K562 (cell line): ENCODE data around the gene SORT1. TPM values are rescaled to one million over a fixed set of nuclear protein-coding genes. Genes with fewer than 3 reads are reported as not detected.

Experiments
- HDAC2 ChIP-seq: fragments of 450-650 bp; IDR thresholded peaks from 2 replicates; pipeline ENCODE4 v1.6.1; 2016; ENCODE audit warnings: mild to moderate bottlenecking
- KHSRP ChIP-seq: fragments of 450-650 bp; IDR thresholded peaks from 2 replicates; pipeline ENCODE4 v1.6.1; 2017
- MCM3 ChIP-seq: fragments of 450-650 bp; IDR thresholded peaks from 2 replicates; pipeline ENCODE4 v1.6.1; 2016
- NONO ChIP-seq, 2 experiments: fragments of 200-400 bp in 1 of 2; fragments of 450-650 bp in 1 of 2; formaldehyde crosslinking in 1 of 2; IDR thresholded peaks; 2 replicates each; pipeline ENCODE4 v1.6.1; 2017; ENCODE audit warnings: low read depth in 2 of 2, mild to moderate bottlenecking in 2 of 2, moderate library complexity in 2 of 2, low read length in 1 of 2
- ZNF354B ChIP-seq: fragments of 250-450 bp; sonication (Bioruptor Pico); IDR thresholded peaks from 2 replicates; pipeline ENCODE4 v1.4.0; 2020
- ZSCAN32 ChIP-seq: fragments of 450-650 bp; formaldehyde crosslinking; IDR thresholded peaks from 2 replicates; pipeline ENCODE4 v1.4.0; 2020; ENCODE audit warnings: mild to moderate bottlenecking, moderate library complexity
- polyA plus RNA-seq, 8 experiments: library from polyadenylated mRNA; depleted of rRNA in 4 of 8; stranded (reverse) in 5 of 8; unstranded in 3 of 8; fragments of >200 nt; fragmentation: Nextera tagmentation in 2 of 8; fragmentation: Illumina TruSeq in 1 of 8; extraction: Ambion mirVana in 2 of 8; extraction: Trizol in 1 of 8; gene quantifications; 2 replicates each; pipeline versions ENCODE4 v1.2.1 to v1.2.3, GENCODE V29; 2011 to 2014; ENCODE audit warnings: inconsistent platforms in 1 of 8, missing spikeins in 1 of 8
- total RNA-seq, 7 experiments: library from RNA; depleted of rRNA in 6 of 7; stranded (reverse); fragments of >200 nt in 6 of 7; fragmentation: Illumina TruSeq in 2 of 7; extraction: Trizol in 2 of 7; gene quantifications; 2 replicates each; pipeline versions ENCODE4 v1.2.1 to v1.2.3, GENCODE V29; 2011 to 2021; ENCODE audit warnings: low replicate concordance in 1 of 7
- TF ChIP-seq, protein P1 (sequence below), 2 experiments: fragments of 450-650 bp in 1 of 2; IDR thresholded peaks; 2 replicates each; pipeline ENCODE4 v1.6.1; 2011 to 2017; ENCODE audit warnings: low read depth in 2 of 2, antibody characterized with exemption in 1 of 2, borderline replicate concordance in 1 of 2, low read length in 1 of 2, mild to moderate bottlenecking in 1 of 2, mixed read lengths in 1 of 2; ENCODE audit not compliant: control insufficient read depth in 1 of 2
- TF ChIP-seq, protein P2 (sequence below): fragments of 450-650 bp; IDR thresholded peaks from 2 replicates; pipeline ENCODE4 v1.6.1; 2018; ENCODE audit not compliant: partially characterized antibody

The SORT1 gene
- total and polyA plus RNA-seq, 9 of the 15 experiments (the other 6 are each of a cell fraction or from before 2014, with no cell fraction given) = 27.4 to 112 (median 65.0) TPM

DNA sequence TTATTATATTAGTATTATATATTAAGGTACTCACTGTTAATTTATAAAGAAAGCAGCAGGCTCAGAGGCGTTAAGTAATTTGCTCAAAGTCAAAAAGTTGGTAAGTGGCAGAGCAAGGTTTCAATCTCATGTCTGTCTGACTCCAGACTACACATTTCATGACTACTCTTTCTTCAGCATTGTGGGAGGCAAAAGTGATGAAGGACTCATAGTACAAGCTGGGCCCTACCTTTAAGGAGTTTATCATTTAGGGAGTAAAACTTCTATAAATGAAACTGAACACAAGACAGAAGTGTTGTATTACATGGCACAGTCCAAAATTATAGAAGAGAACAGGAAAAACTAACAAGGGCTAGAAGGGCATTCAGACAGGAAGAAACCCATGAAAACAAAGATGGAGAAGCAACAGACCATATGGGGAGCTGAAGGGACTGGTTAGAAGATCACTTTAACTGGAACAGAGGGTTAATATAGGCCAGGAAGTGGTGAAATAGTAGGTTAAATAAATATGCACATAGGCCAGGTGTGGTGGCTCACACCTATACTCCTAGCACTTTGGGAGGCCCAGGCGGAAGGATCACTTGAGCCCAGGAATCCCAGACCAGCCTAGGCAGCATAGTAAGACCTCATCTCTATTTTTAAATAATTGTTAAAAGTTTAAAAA, 11.5 kb downstream of the SORT1 start (continued):
- TF ChIP-seq, protein P1, sequence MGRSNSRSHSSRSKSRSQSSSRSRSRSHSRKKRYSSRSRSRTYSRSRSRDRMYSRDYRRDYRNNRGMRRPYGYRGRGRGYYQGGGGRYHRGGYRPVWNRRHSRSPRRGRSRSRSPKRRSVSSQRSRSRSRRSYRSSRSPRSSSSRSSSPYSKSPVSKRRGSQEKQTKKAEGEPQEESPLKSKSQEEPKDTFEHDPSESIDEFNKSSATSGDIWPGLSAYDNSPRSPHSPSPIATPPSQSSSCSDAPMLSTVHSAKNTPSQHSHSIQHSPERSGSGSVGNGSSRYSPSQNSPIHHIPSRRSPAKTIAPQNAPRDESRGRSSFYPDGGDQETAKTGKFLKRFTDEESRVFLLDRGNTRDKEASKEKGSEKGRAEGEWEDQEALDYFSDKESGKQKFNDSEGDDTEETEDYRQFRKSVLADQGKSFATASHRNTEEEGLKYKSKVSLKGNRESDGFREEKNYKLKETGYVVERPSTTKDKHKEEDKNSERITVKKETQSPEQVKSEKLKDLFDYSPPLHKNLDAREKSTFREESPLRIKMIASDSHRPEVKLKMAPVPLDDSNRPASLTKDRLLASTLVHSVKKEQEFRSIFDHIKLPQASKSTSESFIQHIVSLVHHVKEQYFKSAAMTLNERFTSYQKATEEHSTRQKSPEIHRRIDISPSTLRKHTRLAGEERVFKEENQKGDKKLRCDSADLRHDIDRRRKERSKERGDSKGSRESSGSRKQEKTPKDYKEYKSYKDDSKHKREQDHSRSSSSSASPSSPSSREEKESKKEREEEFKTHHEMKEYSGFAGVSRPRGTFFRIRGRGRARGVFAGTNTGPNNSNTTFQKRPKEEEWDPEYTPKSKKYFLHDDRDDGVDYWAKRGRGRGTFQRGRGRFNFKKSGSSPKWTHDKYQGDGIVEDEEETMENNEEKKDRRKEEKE (IDR thresholded peaks at IDR 0.05; ENCODE audit: borderline replicate concordance in 1 of 2, control insufficient read depth in 1 of 2, low read depth in 2 of 2, low read length in 1 of 2) = no peak
- TF ChIP-seq HDAC2 = no peak
- TF ChIP-seq MCM3 = no peak
- TF ChIP-seq KHSRP = no peak
- no peak for TF ChIP-seq ZNF354B (CRISPR knock-in tag)
- TF ChIP-seq ZSCAN32 (CRISPR knock-in tag) = no peak
- TF ChIP-seq, protein P2, sequence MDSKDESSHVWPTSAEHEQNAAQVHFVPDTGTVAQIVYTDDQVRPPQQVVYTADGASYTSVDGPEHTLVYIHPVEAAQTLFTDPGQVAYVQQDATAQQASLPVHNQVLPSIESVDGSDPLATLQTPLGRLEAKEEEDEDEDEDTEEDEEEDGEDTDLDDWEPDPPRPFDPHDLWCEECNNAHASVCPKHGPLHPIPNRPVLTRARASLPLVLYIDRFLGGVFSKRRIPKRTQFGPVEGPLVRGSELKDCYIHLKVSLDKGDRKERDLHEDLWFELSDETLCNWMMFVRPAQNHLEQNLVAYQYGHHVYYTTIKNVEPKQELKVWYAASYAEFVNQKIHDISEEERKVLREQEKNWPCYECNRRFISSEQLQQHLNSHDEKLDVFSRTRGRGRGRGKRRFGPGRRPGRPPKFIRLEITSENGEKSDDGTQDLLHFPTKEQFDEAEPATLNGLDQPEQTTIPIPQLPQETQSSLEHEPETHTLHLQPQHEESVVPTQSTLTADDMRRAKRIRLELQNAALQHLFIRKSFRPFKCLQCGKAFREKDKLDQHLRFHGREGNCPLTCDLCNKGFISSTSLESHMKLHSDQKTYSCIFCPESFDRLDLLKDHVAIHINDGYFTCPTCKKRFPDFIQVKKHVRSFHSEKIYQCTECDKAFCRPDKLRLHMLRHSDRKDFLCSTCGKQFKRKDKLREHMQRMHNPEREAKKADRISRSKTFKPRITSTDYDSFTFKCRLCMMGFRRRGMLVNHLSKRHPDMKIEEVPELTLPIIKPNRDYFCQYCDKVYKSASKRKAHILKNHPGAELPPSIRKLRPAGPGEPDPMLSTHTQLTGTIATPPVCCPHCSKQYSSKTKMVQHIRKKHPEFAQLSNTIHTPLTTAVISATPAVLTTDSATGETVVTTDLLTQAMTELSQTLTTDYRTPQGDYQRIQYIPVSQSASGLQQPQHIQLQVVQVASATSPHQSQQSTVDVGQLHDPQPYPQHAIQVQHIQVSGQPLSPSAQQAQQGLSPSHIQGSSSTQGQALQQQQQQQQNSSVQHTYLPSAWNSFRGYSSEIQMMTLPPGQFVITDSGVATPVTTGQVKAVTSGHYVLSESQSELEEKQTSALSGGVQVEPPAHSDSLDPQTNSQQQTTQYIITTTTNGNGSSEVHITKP = peak; percentile 20
- TF ChIP-seq NONO (IDR thresholded peaks at IDR 0.05; ENCODE audit: low read depth in 2 of 2, low read length in 1 of 2) = no peak
